Stomach (tissue), 4 donors: ENCODE data around the gene CCDC88C.

Experiments used
- POLR2A ChIP-seq, 4 donors: fragments of 450-650 bp; IDR thresholded peaks; one replicate each; pipeline ENCODE4 v1.6.1; 2016; ENCODE audit warnings: antibody characterized with exemption in 4 of 4, control low read depth in 2 of 4, mild to moderate bottlenecking in 1 of 4, moderate library complexity in 1 of 4
- TF ChIP-seq, protein P1 (sequence below), 7 experiments: fragments of 450-650 bp in 4 of 7; fragments of 200-600 bp in 3 of 7; sonication (generic) in 3 of 7; IDR thresholded peaks; one replicate each; pipeline ENCODE4 v1.5.1; 2016 to 2019; ENCODE audit warnings: antibody characterized with exemption in 7 of 7, control low read depth in 2 of 7, mild to moderate bottlenecking in 1 of 7

DNA sequence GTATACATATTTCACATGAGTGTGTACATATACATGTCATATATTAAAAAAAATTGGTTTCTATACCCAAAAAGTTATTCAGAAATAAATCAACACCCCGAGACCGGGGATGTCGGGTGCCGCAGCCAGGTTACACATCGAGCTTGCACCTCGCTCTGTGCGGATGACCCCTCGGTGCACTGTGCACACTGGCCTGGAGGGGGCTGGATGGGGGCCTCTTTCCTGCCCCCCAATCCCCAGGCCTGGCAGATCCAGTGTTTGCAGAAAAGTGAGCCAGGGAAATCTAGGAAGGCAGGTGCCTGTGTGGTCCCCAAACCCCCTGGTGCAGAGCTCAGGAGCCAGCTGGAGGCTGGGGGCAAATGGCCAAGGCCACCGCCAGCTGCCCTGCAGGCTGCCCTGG is 146.0 kb downstream of the CCDC88C start:
- TF ChIP-seq, protein P1, sequence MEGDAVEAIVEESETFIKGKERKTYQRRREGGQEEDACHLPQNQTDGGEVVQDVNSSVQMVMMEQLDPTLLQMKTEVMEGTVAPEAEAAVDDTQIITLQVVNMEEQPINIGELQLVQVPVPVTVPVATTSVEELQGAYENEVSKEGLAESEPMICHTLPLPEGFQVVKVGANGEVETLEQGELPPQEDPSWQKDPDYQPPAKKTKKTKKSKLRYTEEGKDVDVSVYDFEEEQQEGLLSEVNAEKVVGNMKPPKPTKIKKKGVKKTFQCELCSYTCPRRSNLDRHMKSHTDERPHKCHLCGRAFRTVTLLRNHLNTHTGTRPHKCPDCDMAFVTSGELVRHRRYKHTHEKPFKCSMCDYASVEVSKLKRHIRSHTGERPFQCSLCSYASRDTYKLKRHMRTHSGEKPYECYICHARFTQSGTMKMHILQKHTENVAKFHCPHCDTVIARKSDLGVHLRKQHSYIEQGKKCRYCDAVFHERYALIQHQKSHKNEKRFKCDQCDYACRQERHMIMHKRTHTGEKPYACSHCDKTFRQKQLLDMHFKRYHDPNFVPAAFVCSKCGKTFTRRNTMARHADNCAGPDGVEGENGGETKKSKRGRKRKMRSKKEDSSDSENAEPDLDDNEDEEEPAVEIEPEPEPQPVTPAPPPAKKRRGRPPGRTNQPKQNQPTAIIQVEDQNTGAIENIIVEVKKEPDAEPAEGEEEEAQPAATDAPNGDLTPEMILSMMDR (IDR thresholded peaks at IDR 0.05): no peak
- TF ChIP-seq POLR2A (IDR thresholded peaks at IDR 0.05): no peak
